ENCODE results near the gene ERVH48-1. TPM values are rescaled to one million over a fixed set of nuclear protein-coding genes. Genes with fewer than 3 reads are reported as not detected.
A peak's percentile ranks its signal among the peaks of the same experiment; 100 is the strongest.
"Not testable (repeated sequence)": the region's sequence is repeated elsewhere in the genome, so short reads cannot be mapped to it uniquely, and the experiment has no call there.

ERVH48-1 gene
- total RNA-seq, 1 experiment from 2014 or later, result not detected

DNA sequence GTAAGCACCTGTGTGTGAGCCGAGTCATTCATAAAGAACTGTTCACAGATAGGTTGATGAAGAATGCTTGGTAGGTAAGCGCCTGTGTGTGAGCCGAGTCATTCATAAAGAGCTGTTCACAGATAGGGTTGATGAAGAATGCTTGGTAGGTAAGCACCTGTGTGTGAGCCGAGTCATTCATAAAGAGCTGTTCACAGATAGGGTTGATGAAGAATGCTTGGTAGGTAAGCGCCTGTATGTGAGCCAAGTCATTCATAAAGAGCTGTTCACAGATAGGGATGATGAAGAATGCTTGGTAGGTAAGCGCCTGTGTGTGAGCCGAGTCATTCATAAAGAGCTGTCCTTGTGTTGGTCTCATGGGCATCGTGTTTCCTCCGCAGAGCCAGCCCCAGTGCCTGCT lies 16.9 kb downstream of the ERVH48-1 start:
- not testable (repeated sequence) for DNase-seq (ENCODE audit: low spot score)

DNA sequence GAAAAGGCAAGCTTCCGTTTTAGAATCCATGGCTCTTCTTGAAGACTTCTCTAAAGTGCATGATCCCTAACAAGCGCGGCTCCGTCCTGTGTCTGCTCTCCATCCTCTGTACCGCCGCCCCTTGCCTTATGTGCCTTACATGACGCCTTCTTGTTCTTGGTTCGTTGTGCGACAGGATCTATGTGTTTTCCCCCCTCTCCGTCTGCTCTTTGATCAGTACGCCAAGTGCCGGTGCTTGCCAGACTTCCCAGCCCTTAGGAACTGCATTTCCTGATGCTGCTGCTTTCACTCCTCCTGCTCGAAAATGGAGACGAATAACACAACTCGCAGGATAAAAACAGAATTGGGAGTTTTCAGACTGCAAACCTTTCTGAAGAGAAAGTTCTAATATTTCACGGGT lies 19.2 kb downstream of the ERVH48-1 start:
- no peak for DNase-seq (ENCODE audit: low spot score)

DNA sequence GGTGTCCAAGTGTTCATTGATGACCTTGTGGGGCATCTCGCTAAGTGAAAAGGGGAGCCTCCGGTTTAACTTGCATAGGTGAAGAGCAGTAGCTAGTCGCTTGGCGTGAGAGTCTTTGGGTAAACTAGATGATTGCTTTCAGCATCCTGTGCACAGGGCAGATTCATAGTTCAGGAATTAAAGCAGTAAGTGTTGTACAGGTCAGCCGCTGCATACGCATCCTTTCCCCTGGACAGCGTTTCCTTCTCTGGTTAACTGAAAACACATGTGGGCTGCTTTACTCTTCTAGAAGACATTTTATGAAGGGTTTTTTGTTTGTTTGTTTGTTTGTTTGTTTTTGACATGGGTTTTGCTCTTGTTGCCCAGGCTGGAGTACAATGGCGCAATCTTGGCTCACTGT lies 20.2 kb downstream of the ERVH48-1 start:
- DNase-seq (ENCODE audit: low spot score), result no peak

DNA sequence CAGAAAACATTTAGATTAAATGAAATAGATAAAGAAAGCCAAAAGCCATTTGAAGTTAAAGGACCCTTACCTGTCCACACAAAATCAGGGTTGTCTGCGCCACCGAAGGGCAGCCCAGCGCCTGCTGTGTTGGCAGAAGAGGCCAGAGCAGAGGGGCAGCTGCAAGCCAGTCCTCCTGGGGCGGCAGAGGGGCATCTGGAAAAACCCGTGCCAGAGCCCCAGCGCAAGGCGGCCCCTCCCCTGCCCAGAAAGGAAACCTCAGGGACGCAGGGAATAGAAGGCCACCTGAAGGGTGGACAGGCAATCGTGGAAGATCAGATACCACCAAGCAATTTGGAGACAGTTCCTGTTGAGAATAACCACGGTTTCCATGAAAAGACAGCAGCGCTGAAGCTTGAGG lies 21.6 kb downstream of the ERVH48-1 start:
- DNase-seq (ENCODE audit: low spot score), result no peak

DNA sequence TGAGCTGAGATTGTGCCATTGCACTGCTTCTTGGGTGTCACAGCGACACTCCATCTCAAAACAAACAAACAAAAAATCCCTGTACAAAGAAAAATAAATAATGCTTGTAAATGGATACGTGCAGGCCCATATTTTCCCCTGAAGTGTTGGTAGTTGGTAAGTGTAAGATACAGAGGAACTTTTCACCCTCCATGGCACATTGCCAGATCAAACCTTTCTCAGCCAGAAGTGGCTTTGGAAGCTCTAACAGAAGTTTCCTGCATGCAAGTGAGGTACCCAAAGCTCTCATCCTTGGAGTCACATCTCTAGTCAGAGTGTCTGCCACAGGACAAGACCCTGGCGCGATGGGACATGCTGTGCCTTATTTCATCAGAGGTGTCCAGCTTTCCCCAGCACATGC lies 25.0 kb downstream of the ERVH48-1 start:
- no peak for DNase-seq (ENCODE audit: low spot score)

DNA sequence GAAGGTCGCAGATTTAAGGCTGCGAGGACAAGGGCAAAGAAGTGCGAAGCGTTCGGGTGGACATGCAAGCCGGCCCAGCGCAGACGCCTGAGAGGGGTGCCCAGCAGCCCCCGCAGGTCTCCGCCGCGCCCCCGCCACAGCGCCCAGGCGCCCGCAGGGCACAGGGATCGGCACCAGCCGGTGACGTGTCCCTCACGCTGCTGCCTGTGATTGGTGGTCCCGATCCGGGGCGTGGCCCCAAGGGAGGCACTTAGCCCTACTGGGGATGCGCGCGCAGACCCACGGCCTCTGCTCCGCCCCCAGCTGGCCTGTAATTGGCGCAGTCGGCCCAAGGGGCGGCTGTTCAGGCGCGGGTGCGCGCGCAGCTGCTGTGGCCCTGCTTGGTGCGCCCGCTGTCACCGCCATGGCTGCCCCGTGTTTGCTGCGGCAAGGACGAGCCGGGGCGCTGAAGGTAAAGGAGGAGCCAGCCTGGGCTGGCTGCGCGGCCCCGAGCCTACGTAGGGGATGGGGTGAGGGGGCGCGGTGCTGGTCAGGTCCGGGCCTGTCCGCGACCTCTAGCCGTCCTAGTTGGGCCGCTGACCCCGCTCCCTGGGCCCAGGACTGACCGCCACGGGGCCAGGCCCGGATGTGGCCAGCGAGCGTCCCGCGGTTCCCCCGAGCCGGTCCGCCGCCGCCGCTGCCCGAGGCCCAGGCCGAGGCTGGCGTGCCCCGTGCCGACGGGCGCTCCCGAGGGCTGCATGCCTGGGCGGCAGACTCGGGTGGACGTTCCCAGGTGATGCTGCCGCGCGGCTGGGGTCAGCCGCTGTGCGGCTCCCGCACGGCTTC lies 32.3 kb downstream of the ERVH48-1 start, which contains the start of gene NDUFV3:
TSS of gene NDUFV3 (plus strand) at position 379 of the 825 bp plus-strand sequence. CDS start at position 404, 25 bp downstream.
- peak; percentile 99 for DNase-seq (ENCODE audit: low spot score)

DNA sequence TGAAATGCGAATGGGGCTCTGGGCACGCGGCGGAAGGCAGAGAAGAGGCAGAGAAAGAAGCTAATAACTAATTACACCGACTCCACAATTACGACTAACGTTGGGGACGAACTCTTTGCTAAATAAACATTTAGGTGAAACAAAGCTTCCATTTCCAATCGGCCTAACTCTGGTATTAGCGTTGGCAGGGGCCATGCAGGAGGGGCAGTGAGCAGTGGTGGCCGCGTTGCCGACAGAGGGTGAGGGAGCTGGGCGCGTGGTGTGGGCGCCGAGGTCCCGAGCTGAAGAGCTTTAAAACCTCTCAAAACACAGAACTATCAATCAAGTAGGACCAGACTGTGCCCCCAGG lies 32.9 kb downstream of the ERVH48-1 start:
- DNase-seq (ENCODE audit: low spot score), result no peak

DNA sequence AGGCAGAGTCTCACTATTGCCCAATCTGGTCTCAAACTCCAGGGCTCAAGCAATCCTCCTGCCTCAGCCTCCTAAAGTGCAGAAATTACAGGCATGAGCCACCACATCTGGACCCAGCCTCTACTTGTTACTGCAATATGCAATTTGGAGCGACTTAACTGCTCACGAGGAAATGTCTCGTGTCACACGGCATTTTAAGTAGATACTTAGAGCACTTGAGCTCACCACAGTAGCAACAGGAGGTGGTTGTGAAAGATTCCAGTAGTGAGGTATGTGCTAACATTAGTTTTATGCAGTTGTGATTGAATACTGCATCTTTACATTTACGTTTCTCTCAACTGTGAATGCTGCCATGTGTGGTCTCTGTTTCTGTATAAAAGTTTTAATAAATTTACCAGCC lies 38.1 kb downstream of the ERVH48-1 start:
- no peak for DNase-seq (ENCODE audit: low spot score)

DNA sequence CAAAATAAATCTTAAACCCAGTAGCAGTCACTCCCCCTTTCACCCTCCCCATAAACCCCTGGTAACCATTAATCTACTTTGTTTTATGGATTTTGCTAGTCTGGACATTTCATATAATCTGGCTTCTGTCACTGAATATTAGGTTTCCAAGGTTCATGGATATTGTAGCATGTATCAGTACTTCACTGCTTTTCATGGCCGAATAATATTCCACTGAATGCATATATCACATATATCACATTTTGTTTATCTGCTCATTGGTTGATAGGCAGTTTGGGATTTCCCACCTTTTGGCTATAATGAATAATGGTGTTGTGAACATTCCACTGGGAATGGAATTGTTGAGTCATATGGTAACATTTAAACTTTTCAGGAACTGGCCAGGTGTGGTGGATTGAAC lies 41.5 kb downstream of the ERVH48-1 start:
- DNase-seq (ENCODE audit: low spot score), result no peak

DNA sequence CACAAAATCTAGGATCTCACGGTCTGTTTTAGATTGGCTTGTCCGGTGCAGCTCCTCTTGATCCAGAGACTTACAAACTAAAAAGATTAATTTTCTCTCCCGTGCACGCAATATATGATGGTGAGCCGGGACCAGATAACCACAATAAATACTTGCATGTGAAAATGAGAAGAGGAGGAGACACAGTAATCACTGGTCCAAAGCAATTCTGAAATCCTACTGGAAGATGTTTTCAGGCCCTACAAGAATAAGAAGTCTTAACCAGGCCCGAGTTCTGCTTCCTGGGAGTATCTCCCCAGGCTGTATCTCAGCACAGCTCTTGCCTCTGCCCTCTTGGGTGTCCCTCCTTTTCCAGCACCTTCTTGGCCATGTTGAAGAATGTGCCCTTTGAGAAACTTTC lies 45.1 kb downstream of the ERVH48-1 start:
- DNase-seq (ENCODE audit: low spot score), result no peak

DNA sequence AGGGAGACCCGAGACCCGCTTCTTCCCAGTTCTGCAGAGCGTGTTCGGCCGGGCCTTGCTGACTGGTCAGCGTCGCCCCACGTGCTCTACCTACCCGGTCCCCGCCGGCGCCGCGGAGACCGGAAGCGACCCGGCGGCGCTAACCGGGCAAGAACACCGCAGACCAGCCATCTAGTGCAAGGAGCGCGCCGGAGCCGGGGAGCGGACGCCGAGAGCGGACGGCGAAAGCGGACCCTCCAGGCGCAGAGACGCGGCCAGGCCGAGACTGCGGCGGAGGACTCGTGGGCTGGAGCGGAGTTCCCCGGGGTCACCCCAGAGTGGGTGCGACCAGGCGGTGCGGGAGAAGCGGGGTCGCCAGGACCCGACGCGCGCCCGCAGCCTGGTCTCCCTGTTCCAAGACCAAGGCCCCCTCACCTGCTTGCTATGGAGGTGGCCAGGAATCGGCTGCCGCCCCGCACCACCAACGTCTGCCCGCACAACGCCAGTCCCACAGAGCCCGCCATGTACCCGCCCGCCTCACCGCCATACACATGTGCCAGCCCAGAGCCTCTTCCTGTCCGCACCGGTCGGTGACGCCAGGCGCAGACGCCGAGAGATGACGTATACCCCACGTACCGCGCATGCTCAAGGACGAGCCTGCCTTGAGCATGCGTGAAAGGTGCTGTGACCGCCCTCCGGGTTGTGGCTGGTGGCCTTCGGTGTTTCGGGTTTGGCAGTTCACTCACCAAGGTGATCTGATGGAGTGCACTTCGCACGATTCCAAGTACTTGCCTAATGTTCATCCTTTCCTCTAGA lies 46.2 kb downstream of the ERVH48-1 start, which contains the start of gene WDR4:
TSS of gene WDR4 (minus strand) at position 547 of the 795 bp plus-strand sequence. CDS start at position 503, 44 bp downstream.
- peak; percentile 99 for DNase-seq (ENCODE audit: low spot score)

DNA sequence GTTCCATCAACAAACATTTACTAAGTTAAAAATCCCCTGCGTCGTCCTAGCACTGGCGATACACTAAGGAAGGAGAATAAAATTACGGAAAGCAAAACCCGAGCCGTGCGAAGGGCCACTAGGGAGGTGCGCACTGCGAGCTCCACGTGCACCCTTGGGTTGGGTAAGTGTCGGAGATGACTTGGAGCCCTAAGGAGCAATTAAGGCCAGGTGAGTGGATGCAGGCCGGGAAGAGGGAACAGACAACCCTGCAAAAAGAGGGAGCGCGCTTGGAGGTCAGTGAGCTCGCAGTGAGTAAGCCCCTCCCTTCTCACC lies 46.8 kb downstream of the ERVH48-1 start:
- no peak for DNase-seq (ENCODE audit: low spot score)

DNA sequence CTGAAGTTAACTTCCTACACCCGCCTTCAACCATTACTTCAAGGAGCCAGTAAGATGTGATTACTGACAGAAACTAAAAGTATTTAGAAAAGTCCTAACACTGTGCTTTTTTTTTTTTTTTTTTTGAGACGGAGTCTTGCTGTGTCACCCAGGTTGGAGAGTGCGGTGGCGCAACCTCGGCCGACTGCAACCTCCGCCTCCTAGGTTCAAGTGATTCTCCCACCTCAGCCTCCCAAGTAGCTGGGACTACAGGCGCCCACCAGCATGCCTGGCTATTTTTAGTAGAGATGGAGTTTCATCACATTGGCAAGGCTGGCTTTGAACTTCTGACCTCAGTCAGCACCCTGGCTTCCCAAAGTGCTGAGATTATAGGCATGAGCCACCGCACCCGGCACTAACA lies 49.6 kb downstream of the ERVH48-1 start:
- not testable (repeated sequence) for DNase-seq (ENCODE audit: low spot score)

DNA sequence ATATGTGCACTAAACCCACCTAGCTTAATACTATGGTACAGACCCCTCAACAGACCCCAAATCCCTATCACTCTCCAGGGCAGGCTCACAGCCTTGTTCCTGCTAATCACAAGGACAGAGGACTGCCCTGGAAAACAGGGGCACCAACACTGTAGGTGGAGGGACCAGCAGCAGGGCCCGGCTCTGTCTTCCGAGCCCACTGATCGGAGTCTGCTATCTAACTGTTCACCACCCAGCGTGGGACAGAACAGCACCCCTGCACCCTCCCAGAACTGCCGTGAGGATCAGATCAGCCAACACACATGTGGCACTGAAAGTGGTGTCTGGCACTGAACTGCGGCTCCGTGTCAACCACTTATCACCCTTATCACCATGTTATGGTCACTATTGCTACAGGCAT lies 52.3 kb downstream of the ERVH48-1 start:
- no peak for DNase-seq (ENCODE audit: low spot score)

DNA sequence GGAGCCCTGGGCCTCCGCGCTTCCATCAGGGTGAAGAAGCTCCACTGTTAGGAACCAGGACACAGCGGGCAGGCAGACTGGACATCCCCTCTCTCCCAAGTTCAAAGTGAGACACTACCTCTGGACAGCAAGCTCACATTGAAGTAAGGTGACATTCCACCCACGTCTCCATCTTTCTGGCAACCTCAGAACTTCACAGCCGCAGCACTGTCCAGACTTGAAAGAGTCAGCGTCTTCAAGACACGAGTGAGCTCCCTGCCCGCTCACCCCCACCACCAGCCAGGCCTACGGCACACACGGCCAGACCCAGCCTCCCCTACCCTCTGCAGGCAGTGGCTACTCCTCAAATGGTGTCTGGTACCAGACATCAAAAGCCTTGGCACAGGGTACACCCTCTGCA lies 57.2 kb downstream of the ERVH48-1 start:
- no peak for DNase-seq (ENCODE audit: low spot score)

Other genes with a start within 250 kb of the ERVH48-1 start
- gene WDR4, start 46.1 kb downstream of the ERVH48-1 start, total RNA-seq (2014; rRNA removed; shearing (Covaris generic)), result 4.8 and 7.1 TPM in 2 replicates
- 40.9 and 44.0 TPM in 2 replicates for gene NDUFV3, start 32.3 kb downstream of the ERVH48-1 start, total RNA-seq (2014; rRNA removed; shearing (Covaris generic))
- gene PKNOX1, start 48.9 kb upstream of the ERVH48-1 start, total RNA-seq (2014; rRNA removed; shearing (Covaris generic)), result 31.4 and 37.9 TPM in 2 replicates
- gene CBS, start 150.2 kb upstream of the ERVH48-1 start, total RNA-seq (2014; rRNA removed; shearing (Covaris generic)), result 21.6 and 25.5 TPM in 2 replicates
- 31.4 and 36.9 TPM in 2 replicates for gene U2AF1, start 181.9 kb upstream of the ERVH48-1 start, total RNA-seq (2014; rRNA removed; shearing (Covaris generic))
- not detected in 2 replicates for gene CRYAA, start 243.4 kb upstream of the ERVH48-1 start, total RNA-seq (2014; rRNA removed; shearing (Covaris generic))

Data from H4 (cell line).